Effector memory CD4-positive, alpha-beta T cell (primary cell): ENCODE measurements around the gene DNAH17.

Source experiments
- DNase-seq, 3 donors: peaks; one replicate each; pipeline ENCODE4 v3.0.0-alpha.2; 2020
- H3K27ac ChIP-seq: 2 replicates; pipeline ENCODE4 v1.7.0; 2013; ENCODE audit warnings: mild to moderate bottlenecking, low read length, moderate library complexity; ENCODE audit not compliant: insufficient read depth, poor library complexity, severe bottlenecking
- H3K27me3 ChIP-seq: replicated peaks from 2 replicates; pipeline ENCODE4 v1.7.0; 2013; ENCODE audit warnings: mild to moderate bottlenecking, low read length; ENCODE audit not compliant: insufficient read depth, control insufficient read depth, poor library complexity, severe bottlenecking
- H3K36me3 ChIP-seq: 2 replicates; pipeline ENCODE4 v1.7.0; 2013; ENCODE audit warnings: mild to moderate bottlenecking, low read length, moderate library complexity; ENCODE audit not compliant: control insufficient read depth, insufficient read depth
- H3K4me1 ChIP-seq: 2 replicates; pipeline ENCODE4 v1.7.0; 2013; ENCODE audit warnings: low read length, mild to moderate bottlenecking; ENCODE audit not compliant: control insufficient read depth, insufficient read depth, poor library complexity, severe bottlenecking
- H3K4me3 ChIP-seq: 2 replicates; pipeline ENCODE4 v1.7.0; 2013; ENCODE audit warnings: low read length, low read depth, mild to moderate bottlenecking; ENCODE audit not compliant: insufficient read depth, poor library complexity, severe bottlenecking
- H3K9me3 ChIP-seq: 2 replicates; pipeline ENCODE4 v1.7.0; 2013; ENCODE audit warnings: mild to moderate bottlenecking, low read length, moderate library complexity; ENCODE audit not compliant: control insufficient read depth

DNAH17 gene

DNA sequence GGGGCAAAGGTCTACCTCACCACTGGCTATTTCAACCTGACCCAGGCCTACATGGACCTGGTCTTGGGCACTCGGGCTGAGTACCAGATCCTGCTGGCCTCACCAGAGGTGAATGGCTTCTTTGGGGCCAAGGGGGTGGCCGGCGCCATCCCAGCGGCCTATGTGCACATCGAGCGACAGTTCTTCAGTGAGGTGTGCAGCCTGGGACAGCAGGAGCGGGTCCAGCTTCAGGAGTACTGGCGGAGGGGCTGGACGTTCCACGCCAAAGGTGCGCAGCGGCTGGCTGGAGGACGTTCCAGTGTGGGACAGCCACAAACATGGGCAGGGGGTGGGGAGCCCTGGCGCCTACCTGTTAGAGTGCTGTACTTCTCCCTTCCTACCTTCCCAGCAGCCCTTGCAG is 173.4 kb downstream of the DNAH17 start:
- Histone ChIP-seq H3K9me3 (no peaks in the 10 kb centered on the region), H3K4me3 (no peak overlapping the region), H3K36me3 (peaks cover 70% of the 10 kb centered on the region), H3K27me3 (no peaks in the 10 kb centered on the region), H3K4me1 (peaks cover 4% of the 10 kb centered on the region), H3K27ac (no peak overlapping the region)
- DNase-seq = no peak

DNA sequence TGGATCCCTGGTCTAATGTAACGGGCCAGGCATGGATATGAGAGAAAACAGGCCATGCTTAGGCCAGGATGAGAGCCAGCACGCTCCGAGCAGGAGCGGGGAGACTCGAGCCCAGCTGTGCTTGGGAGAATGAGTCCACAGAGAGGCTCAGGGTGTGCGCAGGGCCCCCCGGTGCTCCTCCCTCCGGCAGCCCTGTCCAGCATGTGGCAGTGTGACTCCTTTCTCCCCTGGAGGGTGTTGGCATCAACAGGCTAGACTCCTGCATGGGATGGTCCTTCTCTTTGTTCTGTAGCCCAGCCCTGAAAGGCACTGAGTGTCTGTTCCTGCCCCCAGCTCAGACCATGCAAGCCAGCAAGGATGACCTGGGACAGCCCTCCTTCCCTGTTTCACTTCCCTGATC is 175.3 kb downstream of the DNAH17 start:
- Histone ChIP-seq H3K9me3 (no peaks in the 10 kb centered on the region), H3K4me3 (no peak overlapping the region), H3K27me3 (no peaks in the 10 kb centered on the region), H3K36me3 (peaks cover 81% of the 10 kb centered on the region), H3K27ac (no peak overlapping the region), H3K4me1 (no peaks in the 10 kb centered on the region)
- DNase-seq = no peak

DNA sequence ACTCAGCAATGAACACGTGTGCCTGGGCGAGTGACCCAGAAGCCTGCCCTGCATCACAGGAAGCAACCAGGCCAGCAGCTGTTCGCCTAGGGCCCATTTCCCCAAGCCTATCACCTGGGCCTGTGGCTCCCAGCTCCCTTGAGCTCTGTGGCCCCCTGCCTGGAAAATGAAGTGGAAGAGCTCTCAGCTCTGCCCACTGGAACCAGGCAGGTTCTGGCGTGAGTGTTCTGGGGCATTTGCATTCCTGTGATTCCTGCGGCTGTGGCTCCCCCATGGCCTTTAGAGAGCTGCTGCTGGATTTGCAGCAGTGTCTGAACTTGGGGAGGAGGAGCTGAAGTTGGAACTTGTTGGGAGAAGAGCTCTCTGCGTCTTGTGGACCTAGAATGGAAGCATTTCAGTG is 175.9 kb downstream of the DNAH17 start:
- no peak overlapping the region for H3K27ac ChIP-seq
- H3K27me3 ChIP-seq = no peaks in the 10 kb centered on the region
- peaks cover 87% of the 10 kb centered on the region for H3K36me3 ChIP-seq
- H3K4me1 ChIP-seq = no peaks in the 10 kb centered on the region
- no peaks in the 10 kb centered on the region for H3K9me3 ChIP-seq
- H3K4me3 ChIP-seq = no peak overlapping the region
- DNase-seq = no peak

DNA sequence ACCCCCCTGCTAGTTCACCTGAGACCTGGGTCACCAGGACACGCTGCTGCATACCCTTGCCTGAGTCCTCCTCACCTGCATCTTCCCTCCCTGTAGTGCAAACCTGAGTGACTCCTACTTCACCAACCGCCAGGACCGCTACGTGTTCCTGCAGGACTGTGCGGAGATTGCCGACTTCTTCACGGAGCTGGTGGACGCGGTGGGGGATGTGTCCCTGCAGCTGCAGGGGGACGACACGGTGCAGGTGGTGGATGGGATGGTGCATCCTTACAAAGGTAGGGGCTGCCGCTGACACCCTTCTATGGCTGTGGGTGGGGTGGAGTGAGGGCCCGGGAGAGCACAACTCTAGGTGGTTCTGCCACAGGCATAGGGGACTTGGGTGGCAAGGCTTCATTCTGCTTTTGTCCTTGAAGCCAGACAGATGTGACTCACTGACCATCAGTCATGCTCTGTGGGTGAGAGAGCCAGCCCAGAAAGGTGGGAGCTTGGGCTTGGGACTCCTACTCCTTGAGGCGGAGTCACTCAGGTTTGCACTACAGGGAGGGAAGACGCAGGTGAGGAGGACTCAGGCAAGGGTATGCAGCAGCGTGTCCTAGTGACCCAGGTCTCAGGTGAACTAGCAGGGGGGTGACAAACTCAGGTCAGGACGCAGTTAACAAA is 176.5 kb downstream of the DNAH17 start:
- Histone ChIP-seq H3K4me3 (no peak overlapping the region), H3K27ac (no peak overlapping the region), H3K4me1 (no peaks in the 10 kb centered on the region), H3K27me3 (no peaks in the 10 kb centered on the region), H3K36me3 (peaks cover 87% of the 10 kb centered on the region), H3K9me3 (no peaks in the 10 kb centered on the region)
- no peak for DNase-seq

DNA sequence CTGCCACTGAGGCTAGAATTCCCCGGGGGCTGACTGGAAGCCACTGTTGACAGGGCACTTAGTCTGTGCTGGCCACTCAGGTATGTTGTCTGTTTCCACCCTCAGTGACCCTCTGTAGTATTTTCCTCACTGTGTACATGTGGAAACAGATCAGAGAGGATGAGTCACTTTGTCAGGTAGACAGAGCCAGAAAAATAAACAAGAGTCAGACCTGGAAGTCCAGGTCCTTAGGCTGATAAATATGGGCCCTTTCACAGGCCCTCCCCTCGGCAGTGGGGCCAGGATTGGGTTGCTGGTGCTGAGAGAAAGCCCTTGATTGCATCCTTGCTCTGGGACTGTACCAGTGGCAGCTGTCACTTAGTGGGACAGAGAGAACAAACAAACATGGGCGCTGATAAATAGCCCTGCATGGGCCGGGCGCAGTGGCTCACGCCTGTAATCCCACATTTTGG is 177.5 kb downstream of the DNAH17 start:
- H3K36me3 ChIP-seq = peaks cover 85% of the 10 kb centered on the region
- no peaks in the 10 kb centered on the region for H3K4me1 ChIP-seq
- no peaks in the 10 kb centered on the region for H3K9me3 ChIP-seq
- no peak for DNase-seq
- H3K4me3 ChIP-seq = no peak overlapping the region
- H3K27me3 ChIP-seq = no peaks in the 10 kb centered on the region
- no peak overlapping the region for H3K27ac ChIP-seq

DNA sequence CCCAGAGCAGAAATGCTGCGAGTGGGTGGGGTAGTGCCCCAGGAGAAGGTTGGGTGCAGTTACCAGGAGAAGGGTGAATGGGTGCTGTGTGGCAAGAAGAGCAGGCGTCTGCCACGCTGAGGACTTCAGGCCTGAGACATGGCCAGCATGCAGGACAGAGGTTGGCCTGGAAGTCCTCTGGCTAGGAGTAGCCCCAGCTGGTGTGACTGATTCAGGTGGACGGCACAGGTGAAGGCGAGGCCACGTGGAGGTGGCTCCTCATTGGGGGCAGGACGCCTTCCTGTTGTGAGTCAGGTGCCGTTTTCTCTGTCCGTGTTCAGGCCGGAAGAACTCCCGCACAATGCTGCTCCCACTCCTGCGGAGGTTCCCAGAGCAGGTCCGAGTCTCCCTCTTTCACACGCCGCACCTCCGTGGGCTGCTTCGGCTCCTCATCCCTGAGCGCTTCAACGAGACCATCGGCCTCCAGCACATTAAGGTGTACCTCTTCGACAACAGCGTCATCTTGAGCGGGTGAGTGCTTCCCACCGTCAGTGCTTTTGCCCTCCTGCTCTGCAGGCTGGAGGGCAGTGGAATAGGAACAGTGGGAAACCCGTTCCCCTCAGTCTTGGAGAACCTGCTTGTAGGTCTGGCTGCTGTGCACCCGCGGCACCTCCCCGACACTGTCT is 178.0 kb downstream of the DNAH17 start:
- no peak overlapping the region for H3K27ac ChIP-seq
- DNase-seq = no peak
- no peak overlapping the region for H3K4me3 ChIP-seq
- no peaks in the 10 kb centered on the region for H3K4me1 ChIP-seq
- H3K36me3 ChIP-seq = peaks cover 81% of the 10 kb centered on the region
- no peaks in the 10 kb centered on the region for H3K9me3 ChIP-seq
- H3K27me3 ChIP-seq = no peaks in the 10 kb centered on the region

DNA sequence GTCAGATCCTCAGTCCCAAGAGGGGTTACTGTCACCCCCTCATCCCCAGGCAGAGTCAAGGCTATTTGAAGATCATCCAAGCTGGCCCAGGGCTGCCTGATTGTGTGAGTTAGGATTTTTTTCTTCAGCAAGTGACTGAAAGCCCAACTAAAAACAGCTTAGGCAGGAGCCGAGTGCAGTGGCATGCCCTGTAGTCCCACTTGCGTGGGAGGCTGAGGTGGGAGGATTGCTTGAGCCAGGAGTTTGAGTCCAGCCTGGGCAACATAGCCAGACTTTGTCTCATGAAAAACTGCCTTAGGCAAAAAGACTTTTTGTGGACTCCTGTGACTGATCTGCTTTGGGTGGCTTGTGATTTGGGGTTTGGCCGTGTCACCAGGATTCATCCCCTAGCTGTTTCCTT is 178.8 kb downstream of the DNAH17 start:
- Histone ChIP-seq H3K4me3 (no peak overlapping the region), H3K36me3 (peaks cover 75% of the 10 kb centered on the region), H3K4me1 (no peaks in the 10 kb centered on the region), H3K9me3 (no peaks in the 10 kb centered on the region), H3K27me3 (no peaks in the 10 kb centered on the region), H3K27ac (no peak overlapping the region)
- no peak for DNase-seq

DNA sequence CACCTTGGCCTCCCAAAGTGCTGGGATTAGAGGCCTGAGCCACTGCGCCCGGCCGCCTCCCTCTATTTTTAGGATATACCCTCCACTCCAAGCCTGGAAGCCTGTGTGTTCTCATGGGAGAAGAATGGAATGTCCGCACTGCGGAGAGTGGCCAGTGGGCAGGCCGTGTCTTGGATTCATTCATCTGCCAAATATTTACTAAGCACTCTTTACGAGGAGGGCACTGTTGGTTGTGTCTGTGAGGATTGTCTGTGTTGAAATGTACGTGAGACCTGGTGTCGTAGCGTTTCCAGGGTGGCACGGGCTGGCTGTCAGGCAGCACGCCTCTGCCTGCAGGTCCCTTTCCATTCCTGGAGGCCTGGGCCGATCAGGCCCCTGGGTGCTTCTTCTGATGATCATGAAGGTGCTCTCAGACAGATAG is 179.5 kb downstream of the DNAH17 start:
- no peaks in the 10 kb centered on the region for H3K27me3 ChIP-seq
- no peak overlapping the region for H3K4me3 ChIP-seq
- H3K27ac ChIP-seq = no peak overlapping the region
- DNase-seq = no peak
- no peaks in the 10 kb centered on the region for H3K4me1 ChIP-seq
- H3K36me3 ChIP-seq = peaks cover 69% of the 10 kb centered on the region
- H3K9me3 ChIP-seq = no peaks in the 10 kb centered on the region

DNA sequence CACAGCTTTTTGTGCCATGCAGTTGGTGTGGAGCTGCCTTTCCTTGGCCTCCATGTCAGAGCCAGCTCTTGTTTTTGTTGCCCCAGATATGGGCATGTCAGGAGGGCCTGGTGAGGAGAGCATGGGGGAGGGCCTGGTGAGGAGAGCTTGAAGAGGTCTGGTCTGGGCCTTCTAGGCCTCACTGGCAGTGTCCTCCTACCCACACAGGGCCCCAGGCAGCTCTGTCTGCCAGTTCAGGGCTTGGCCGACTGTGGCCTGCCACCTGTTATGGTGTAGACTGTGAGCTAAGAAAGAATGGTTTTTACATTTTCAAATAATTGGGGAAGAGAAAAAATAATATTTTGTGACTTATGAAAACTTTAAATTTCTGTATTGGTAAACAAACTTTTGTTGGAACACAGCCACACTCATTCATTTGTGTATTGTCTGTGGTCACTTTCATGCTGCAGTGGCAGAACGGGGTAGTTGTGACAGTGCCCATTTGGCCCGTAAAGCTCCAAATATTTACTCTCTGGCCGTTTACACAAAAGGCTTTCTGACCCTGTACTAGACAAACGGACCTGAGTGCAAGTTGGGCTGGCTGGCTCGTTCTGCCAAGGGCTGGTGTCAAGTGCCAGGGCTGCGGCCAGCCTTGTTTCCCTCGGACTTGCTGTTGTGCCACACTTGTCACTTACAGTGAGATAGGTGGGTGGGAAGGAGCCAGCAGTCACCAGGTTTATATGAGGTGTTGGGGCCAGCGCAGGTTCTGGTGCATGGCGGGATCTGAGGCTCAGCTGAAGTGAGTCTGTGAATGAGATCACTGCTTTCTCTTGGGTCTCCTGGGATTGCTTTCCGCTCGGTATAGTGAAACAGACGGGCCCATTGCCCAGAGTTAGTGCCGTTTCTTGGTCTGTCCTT is 180.5 kb downstream of the DNAH17 start:
- no peak overlapping the region for H3K4me3 ChIP-seq
- H3K9me3 ChIP-seq = no peaks in the 10 kb centered on the region
- H3K4me1 ChIP-seq = no peaks in the 10 kb centered on the region
- H3K27me3 ChIP-seq = no peaks in the 10 kb centered on the region
- DNase-seq = no peak
- no peak overlapping the region for H3K27ac ChIP-seq
- peaks cover 64% of the 10 kb centered on the region for H3K36me3 ChIP-seq

DNA sequence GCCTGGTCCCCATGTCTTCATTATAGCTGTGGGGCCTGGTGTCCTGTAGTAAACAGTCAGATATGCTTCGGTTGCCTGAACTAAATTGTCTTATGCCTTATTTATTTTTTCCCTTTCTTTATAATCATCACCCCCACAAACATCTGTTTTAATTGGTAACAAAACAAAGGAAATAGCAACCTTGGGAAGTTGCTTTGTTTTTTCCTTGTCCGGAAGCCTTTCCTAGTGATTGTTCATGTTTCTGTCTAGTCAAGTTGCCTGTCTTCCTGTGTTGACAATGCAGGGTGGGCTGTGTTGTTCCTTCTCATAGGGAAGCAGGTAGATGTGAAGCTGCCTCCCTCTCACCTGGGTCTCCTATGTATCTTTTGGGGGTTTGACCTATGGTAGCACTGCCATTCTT is 182.0 kb downstream of the DNAH17 start:
- Histone ChIP-seq H3K27ac (no peak overlapping the region), H3K4me1 (no peaks in the 10 kb centered on the region), H3K4me3 (no peak overlapping the region), H3K36me3 (peaks cover 53% of the 10 kb centered on the region), H3K9me3 (no peaks in the 10 kb centered on the region), H3K27me3 (no peaks in the 10 kb centered on the region)
- DNase-seq = no peak
